ENCODE data around the gene OR10G4.
"Not testable (repeated sequence)": the region's sequence is repeated elsewhere in the genome, so short reads cannot be mapped to it uniquely, and the experiment has no call there.

The OR10G4 gene, protein sequence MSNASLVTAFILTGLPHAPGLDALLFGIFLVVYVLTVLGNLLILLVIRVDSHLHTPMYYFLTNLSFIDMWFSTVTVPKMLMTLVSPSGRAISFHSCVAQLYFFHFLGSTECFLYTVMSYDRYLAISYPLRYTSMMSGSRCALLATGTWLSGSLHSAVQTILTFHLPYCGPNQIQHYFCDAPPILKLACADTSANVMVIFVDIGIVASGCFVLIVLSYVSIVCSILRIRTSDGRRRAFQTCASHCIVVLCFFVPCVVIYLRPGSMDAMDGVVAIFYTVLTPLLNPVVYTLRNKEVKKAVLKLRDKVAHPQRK

GRCh38 chr11:124012697-124013096 is at the start of gene OR10G4:
Gene OR10G4 (plus strand): TSS chr11:124012997. CDS start chr11:124015575, 2,578 bp downstream.
- DNase-seq, result no peak

DNA sequence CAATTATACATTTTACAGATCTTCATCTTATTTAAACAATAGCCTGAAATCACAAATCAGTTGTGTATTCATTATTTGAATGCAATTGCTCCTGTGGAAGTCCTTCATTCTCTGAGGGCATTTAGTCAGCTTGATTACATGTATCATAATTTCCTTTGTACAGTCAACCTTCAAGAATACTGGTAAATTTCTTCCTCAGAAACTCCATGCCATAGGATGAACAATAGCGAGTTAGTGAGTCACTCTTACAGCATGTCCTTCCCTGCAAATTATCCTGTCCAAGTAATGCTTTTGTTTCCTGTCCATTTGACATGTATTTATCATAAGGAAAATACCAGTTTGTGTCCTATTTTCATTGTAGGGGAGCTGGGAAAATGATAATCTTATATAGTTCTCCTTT is 39.0 kb upstream of the OR10G4 start:
- DNase-seq, result no peak

DNA sequence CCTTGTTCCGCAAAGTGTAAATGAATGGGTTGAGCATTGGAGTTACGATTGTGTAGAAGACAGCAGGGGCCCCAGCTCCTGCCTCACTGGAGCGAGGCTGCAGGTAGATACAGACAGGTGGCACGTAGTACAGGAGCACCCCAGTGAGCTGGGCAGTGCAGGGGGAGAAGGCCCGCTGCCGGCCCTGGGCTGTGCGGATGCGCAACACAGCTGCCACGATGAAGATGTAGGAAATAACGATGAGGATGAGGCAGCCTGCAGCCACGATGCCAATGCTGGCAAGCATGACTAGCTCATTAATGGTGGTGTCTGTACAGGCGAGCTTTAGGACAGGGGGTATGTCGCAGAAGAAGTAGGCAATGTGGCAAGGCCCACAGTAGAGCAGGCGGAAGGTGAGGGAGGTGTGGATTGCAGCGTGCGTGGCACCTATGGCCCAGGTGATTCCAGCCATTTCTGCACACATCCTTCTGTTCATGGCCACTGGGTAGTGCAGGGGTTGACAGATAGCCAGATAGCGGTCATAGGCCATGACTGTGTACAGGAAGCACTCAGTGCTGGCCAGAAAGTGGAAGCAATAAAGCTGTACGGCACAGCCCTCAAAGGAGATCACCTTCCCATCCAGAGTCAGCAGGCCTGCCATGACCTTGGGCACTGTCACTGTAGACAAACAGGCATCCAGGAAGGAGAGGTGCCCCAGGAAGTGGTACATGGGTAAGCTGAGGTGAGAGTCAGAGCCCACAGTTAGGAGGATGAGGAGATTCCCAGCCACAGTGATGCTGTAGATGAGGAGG is 35.8 kb upstream of the OR10G4 start:
- DNase-seq, result no peak

DNA sequence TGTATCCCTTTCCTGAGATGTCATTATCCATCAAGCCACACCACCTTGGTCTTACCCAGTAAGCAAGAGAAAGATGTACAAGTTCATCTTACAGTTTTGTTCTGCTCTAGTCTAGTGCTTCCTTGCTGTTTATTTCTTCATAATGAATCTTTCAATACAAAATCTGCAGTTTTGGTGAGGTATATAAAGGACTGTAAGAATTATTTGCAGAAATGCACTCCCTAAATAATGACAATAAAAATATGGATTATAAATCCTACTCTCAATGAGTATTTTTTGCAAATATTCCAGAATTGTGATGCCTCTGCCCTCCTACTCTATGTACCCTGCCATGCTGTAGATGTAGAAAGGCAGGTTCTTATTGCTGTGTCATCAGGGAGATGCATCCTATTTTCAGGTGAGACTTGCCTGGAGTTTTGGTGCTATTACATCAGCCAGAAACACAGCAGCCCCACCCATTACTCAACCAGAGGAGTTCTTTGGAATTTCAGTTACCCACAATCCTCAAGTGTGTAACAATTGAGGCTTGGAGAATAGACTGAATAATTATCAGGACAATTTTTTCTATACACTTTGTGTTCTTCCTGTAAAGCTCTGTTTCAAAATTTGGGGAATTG is 35.0 kb upstream of the OR10G4 start, which contains the start of gene OR10S1:
Gene OR10S1, minus strand, starts transcription at position 51 of the 617 bp plus-strand sequence. CDS start 117 bp downstream, outside the sequence.
- DNase-seq, result no peak

DNA sequence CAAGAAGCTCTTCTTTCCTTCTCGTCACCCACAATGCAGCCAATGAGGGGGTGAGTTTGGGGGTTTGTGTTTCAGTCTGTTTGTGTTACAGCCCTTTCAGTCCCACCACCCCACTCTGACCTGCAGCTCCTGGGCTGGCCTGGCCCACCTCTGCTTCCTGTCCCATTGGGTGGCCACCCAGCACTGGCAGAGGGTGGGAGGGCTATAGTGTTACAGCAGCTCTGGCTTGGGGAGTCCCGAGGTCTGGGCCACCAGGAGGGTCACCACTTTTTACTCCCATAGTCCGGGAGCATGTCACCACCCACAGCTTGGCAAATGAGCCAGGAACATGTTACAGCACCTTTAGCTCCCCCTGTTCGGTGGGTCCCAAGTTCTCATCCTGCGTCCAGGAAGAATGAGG is 33.5 kb upstream of the OR10G4 start:
- no peak for DNase-seq

DNA sequence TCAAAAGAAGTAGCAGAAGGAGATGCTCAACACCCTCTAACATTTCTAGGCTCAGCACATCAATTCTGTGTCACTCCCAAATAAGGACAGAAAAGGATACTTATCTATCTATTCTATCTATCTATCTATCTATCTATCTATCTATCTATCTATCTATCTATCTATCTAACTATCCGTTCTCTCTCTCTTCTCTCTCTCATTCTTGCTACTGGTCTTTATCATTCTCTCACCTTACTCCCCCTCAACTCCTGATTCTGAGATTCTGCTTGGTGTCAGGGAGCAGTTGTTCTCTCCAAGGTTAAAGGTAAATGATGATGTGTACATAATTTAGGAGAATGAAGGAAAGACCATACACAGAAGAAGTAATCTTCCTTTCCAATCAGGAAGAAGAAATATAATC is 17.7 kb upstream of the OR10G4 start, which contains the start of gene OR10G6:
Gene OR10G6, minus strand, starts transcription at position 43 of the 400 bp plus-strand sequence. Its CDS starts 0 bp downstream, at position 43.
- DNase-seq, result no peak

- DNase-seq, result not testable (repeated sequence)
Observed at GRCh38 chr11:124015837-124016236, 3.0 kb downstream of the OR10G4 start.

DNA sequence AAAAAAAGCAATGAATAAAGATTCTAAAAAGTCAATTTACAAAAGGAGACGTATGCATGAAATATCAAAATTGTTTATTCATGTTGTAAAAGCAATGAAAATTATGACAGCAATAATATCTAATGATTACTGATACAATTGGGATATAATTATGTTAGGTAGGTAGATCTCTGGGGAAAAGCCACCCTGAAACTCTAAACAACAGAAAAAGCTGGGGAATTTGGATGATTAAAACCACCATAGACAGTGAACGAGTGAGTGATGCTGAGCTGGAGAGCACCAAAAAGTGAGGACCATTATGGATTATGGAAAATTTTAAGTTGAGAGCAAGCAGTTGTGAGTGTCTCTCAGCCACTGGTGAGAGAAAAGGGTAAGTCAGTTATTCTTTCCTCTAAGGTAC is 13.7 kb downstream of the OR10G4 start, which contains the start of gene OR10G8:
Gene OR10G8, plus strand, starts transcription at position 301 of the 400 bp plus-strand sequence. CDS start 2,825 bp downstream, outside the sequence.
- no peak for DNase-seq

DNA sequence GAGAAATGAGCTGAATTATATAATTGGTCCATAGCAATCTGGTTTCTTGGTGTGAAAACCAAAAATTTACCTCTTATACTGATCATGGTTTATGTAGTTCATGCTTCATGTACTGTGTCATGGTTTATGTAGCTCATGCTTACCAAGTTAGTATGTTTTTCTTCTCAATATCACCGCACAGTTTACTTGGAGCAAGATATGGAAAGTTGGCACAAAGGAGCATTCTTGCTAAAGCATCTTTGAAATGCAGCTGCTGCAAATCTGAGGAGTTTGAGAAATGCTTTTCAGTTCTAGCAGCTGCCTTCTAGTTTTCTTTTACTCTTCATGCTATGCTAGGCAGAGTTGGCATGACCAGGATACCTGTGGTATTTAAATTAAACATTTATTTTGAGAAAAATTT is 23.9 kb downstream of the OR10G4 start:
- no peak for DNase-seq

GRCh38 chr11:124039557-124039956 is 26.8 kb downstream of the OR10G4 start:
- DNase-seq, result no peak

- no peak for DNase-seq
Observed at GRCh38 chr11:124041254-124041653, 28.5 kb downstream of the OR10G4 start, which contains the start of gene OR10G7. Gene OR10G7 (minus strand): TSS chr11:124041325. CDS start chr11:124039001, 2,324 bp downstream.

DNA sequence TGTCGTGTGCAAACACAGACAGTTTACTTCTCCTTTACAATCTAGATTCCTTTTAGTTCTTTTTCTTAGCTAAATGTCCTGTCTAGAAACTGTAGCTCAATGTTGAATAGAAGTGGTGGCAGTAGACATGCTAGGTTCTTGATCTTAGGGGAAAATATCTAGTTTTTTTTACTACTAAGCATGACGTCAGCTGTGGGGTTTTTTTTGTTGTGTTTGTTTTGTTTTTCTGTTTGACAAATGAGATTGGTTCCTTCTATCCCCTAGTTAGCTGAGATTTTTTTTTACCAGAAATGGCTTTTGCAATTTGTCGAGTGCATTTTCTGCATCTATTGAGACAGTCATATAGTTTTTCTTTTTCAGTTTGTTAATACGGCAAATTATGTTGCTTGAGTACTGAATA is 30.6 kb downstream of the OR10G4 start:
- no peak for DNase-seq

DNA sequence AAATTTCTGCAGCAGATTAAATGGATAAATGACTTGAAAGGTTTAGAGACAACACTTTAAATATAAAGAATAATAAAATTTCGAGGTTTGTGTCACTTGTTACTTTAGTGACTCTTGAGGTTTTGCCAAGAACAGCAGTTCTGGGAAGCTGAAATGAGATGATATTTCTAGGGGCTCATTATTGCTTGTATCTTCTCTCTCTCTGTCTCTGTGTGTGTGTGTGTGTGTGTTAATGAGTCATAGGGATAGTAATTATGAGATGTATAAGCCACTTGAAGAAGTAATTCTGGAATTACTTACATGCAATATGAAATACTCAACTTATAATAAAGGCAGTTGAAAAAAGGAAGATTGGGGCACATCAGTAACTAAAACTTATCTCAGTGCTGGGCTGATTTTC is 38.0 kb downstream of the OR10G4 start:
- no peak for DNase-seq

DNA sequence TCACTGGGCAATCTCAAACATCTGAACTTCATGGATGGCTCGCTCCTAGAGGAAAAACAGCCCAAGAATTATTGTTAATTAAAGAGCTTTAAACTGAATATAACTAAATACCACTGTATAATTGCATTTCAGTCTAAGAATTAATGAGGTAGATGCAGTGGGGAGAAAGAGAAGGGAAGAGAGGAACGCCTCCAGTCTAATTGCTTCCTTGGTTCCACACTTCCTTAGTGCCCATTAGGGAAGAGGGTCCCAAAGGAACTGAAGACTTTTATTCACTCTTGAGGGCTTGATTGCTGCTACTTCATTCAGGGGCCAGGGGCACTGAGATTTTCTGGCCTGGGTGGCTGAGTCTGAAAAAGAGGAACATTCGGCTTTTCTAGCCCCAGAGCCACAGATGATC is 40.2 kb downstream of the OR10G4 start:
- no peak for DNase-seq
